GM23248 (cell line): ENCODE results near the gene MX2. TPM values are rescaled to one million over a fixed set of nuclear protein-coding genes. Genes with fewer than 3 reads are reported as not detected.
"Not testable (repeated sequence)": the region's sequence is repeated elsewhere in the genome, so short reads cannot be mapped to it uniquely, and the experiment has no call there.

ENCODE experiments used
- DNase-seq: peaks from one replicate; pipeline ENCODE4 v3.0.0-alpha.2; 2015
- H2AFZ ChIP-seq: fragments of 200-600 bp; sonication (generic); 2 replicates; pipeline ENCODE4 v1.6.1; 2016; ENCODE audit warnings: antibody characterized with exemption
- H3F3A ChIP-seq: fragments of 200-600 bp; sonication (generic); 2 replicates; pipeline ENCODE4 v1.6.1; 2016; ENCODE audit warnings: mild to moderate bottlenecking, antibody characterized with exemption, mixed run types; ENCODE audit not compliant: insufficient read depth
- H3K27ac ChIP-seq: fragments of 200-600 bp; sonication (generic); 2 replicates; pipeline ENCODE4 v1.5.1; 2016; ENCODE audit warnings: mild to moderate bottlenecking
- H3K27me3 ChIP-seq: fragments of 200-600 bp; sonication (generic); replicated peaks from 2 replicates; pipeline ENCODE4 v1.6.1; 2016; ENCODE audit warnings: mild to moderate bottlenecking; ENCODE audit not compliant: insufficient read depth
- H3K36me3 ChIP-seq: fragments of 200-600 bp; sonication (generic); 2 replicates; pipeline ENCODE4 v1.6.1; 2016; ENCODE audit warnings: low read depth, mild to moderate bottlenecking
- H3K4me1 ChIP-seq: fragments of 200-600 bp; sonication (generic); 2 replicates; pipeline ENCODE4 v1.6.1; 2016; ENCODE audit warnings: mild to moderate bottlenecking; ENCODE audit not compliant: insufficient read depth
- H3K4me2 ChIP-seq: fragments of 200-600 bp; sonication (generic); one replicate; pipeline ENCODE4 v1.6.1; 2016; ENCODE audit warnings: mild to moderate bottlenecking; ENCODE audit not compliant: unreplicated experiment
- H3K4me3 ChIP-seq: fragments of 200-600 bp; sonication (generic); 2 replicates; pipeline ENCODE4 v1.5.1; 2016; ENCODE audit warnings: mild to moderate bottlenecking
- H3K79me2 ChIP-seq: fragments of 200-600 bp; sonication (generic); 2 replicates; pipeline ENCODE4 v1.6.1; 2016; ENCODE audit warnings: mild to moderate bottlenecking; ENCODE audit not compliant: insufficient read depth
- H3K9ac ChIP-seq: fragments of 200-600 bp; sonication (generic); 2 replicates; pipeline ENCODE4 v1.6.1; 2016; ENCODE audit warnings: mild to moderate bottlenecking
- H3K9me2 ChIP-seq: fragments of 200-600 bp; sonication (generic); 2 replicates; pipeline ENCODE4 v1.6.1; 2016; ENCODE audit warnings: mixed run types, mild to moderate bottlenecking, moderate library complexity; ENCODE audit not compliant: insufficient read depth
- H3K9me3 ChIP-seq: fragments of 200-600 bp; sonication (generic); one replicate; pipeline ENCODE4 v1.6.1; 2017; ENCODE audit warnings: low read depth
- H4K20me1 ChIP-seq: fragments of 200-600 bp; sonication (generic); 2 replicates; pipeline ENCODE4 v1.6.0; 2016; ENCODE audit not compliant: insufficient read depth
- EZH2 ChIP-seq: fragments of 200-600 bp; sonication (generic); IDR thresholded peaks from 2 replicates; pipeline ENCODE4 v1.6.1; 2018; ENCODE audit warnings: antibody characterized with exemption, mild to moderate bottlenecking; ENCODE audit not compliant: insufficient read depth, poor library complexity, severe bottlenecking
- EZH2phosphoT487 ChIP-seq: fragments of 200-600 bp; sonication (generic); IDR thresholded peaks from 2 replicates; pipeline ENCODE4 v1.6.1; 2018; ENCODE audit warnings: antibody characterized with exemption, moderate library complexity, mild to moderate bottlenecking, low read depth; ENCODE audit not compliant: insufficient read depth
- WGBS, 2 experiments: methylation state at CpG; one replicate each; pipeline ENCODE4 v1.1.6; 2015 to 2017; ENCODE audit warnings: low lambda C conversion rate in 2 of 2, low coverage in 1 of 2; ENCODE audit errors: missing lambda C conversion rate in 2 of 2; 5-methylcytosine and 5-hydroxymethylcytosine counted together
- in situ Hi-C: fragments of 300-500 bp; cut with MboI; formaldehyde crosslinking; loops from 2 replicates; pipeline ENCODE4 v1.15.0; 2020
- polyA plus RNA-seq: library from polyadenylated mRNA; unstranded; fragments of >200 nt; fragmentation: Nextera tagmentation; extraction: Ambion mirVana; gene quantifications from 2 replicates; pipeline ENCODE4 v1.2.1, GENCODE V29; 2016
- total RNA-seq: library from RNA; depleted of rRNA; stranded (reverse); fragments of >200 nt; shearing (Covaris generic); gene quantifications from 2 replicates; pipeline ENCODE4 v1.2.3, GENCODE V29; 2014

Gene MX2
- total and polyA plus RNA-seq, 2 experiments from 2014 or later: 0.54 to 0.85 TPM

DNA sequence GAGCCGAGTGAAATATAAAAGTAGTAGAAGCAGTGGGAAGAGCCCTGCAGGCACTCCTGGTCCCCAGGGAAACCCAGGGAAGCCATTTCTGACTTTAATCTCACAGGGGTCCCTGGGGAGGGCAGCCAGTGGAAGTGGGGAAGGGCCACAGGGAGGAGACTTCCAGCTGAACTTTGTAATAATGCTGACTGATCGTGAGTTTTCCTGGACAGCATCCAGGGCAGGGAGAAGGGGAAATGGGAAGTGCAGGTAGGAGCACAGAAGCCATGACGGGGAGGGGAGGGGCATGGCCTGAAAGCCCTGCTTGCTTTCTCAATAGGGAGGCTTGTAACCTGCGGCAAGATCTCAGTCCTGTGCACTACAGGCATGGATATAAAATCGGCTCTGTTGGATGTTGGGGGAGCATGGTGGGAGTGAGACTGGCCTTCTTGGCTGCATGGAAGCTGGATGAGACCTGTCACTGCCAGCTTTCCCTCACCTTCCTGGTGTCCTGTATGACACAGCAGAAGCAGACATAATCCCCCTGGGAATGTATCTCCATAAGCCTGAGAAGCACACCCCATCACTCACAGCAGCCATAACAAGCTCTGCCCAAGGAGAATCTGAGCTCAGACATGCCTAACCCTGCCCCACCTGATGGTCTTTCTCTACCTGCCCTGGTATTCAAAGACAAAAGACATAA lies 49.1 kb downstream of the MX2 start:
- no peak for DNase-seq
- H3K79me2 ChIP-seq: no peaks in the 10 kb centered on the region
- TF ChIP-seq EZH2: no peak
- TF ChIP-seq EZH2phosphoT487: no peak
- H4K20me1 ChIP-seq: no peaks in the 10 kb centered on the region
- H3K4me2 ChIP-seq: no peak overlapping the region
- H3F3A ChIP-seq: no peaks in the 10 kb centered on the region
- no peaks in the 10 kb centered on the region for H3K9me2 ChIP-seq
- H3K4me3 ChIP-seq: no peak overlapping the region
- no peak overlapping the region for H3K27ac ChIP-seq
- no peak overlapping the region for H3K9ac ChIP-seq
- WGBS, 2 experiments: 37 to 40% methylated on average over 5 of the region's 5 CpGs
- in situ Hi-C loops: no loop called here
- H2AFZ ChIP-seq: no peak overlapping the region
- no peaks in the 10 kb centered on the region for H3K9me3 ChIP-seq
- no peaks in the 10 kb centered on the region for H3K4me1 ChIP-seq
- H3K36me3 ChIP-seq: no peaks in the 10 kb centered on the region
- H3K27me3 ChIP-seq: peaks cover 3% of the 10 kb centered on the region; the same call in 1 of the 2 replicates

DNA sequence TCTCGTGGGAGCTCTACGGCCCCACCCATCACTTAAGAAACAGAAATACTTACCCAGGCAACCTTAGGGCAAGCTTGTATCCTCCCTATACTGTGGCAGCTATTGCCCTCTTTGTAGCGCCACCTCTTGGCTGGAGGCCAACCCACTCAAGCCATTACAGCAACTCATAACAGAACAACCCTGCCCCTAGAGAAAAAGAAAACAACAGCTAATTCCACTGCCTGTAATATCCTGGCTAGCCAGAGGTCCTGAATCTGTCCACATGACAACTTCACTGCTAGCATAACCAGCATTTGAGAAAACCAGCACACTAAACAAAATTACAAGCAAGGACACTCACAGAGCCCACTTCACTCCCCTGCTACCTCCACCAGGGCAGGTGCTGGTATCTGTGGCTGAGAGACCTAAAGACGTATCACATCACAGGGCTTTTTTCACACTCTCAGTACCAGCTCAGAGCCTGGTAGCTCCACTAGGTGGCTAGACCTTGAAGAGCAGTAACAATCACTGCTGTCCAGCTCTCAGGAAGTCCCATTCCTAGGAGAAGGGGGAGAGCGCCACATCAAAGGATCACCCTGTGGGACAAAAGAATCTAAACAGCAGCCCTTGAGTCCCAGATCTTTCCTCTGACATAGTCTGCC lies 49.7 kb downstream of the MX2 start:
- Histone ChIP-seq H3K4me2 (no peak overlapping the region), H3K27ac (no peak overlapping the region), H2AFZ (no peak overlapping the region), H3K4me3 (no peak overlapping the region), H4K20me1 (no peaks in the 10 kb centered on the region), H3K9me3 (no peaks in the 10 kb centered on the region), H3K9me2 (no peaks in the 10 kb centered on the region), H3K9ac (no peak overlapping the region), H3F3A (no peaks in the 10 kb centered on the region), H3K36me3 (no peaks in the 10 kb centered on the region), H3K27me3 (peaks cover 3% of the 10 kb centered on the region; the same call in 1 of the 2 replicates), H3K4me1 (no peaks in the 10 kb centered on the region), H3K79me2 (no peaks in the 10 kb centered on the region)
- in situ Hi-C loops: no loop called here
- no peak for TF ChIP-seq EZH2phosphoT487
- DNase-seq: no peak
- 68 to 74% methylated on average over 5 of the region's 5 CpGs for WGBS, 2 experiments

DNA sequence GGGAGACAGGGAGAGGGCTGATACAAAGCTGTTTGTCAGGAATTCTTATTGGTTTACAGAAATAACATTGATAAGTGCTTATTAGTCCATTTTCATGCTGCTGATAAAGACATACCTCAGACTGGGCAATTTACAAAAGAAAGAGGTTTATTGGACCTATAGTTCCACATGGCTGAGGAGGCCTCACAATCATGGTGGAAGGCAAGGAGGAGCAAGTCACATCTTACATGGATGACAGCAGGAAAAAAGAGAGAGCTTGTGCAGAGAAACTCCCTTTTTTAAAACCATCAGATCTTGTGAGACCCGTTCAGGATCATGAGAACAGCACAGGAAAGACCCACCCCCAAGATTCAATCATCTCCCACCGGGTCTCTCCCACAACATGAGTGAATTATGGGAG lies 55.7 kb downstream of the MX2 start:
- H3K79me2 ChIP-seq, H3K9ac ChIP-seq, H3K4me3 ChIP-seq, DNase-seq, H4K20me1 ChIP-seq, H3K9me2 ChIP-seq, H3K4me1 ChIP-seq, H3K4me2 ChIP-seq, H3K27me3 ChIP-seq, H3K9me3 ChIP-seq, H3K27ac ChIP-seq, in situ Hi-C loops, H2AFZ ChIP-seq, H3K36me3 ChIP-seq: not testable (repeated sequence)
- WGBS, 2 experiments: 77 to 89% methylated on average over 2 of the region's 2 CpGs
- H3F3A ChIP-seq: peaks cover 11% of the 10 kb centered on the region; the same call in 1 of the 2 replicates

DNA sequence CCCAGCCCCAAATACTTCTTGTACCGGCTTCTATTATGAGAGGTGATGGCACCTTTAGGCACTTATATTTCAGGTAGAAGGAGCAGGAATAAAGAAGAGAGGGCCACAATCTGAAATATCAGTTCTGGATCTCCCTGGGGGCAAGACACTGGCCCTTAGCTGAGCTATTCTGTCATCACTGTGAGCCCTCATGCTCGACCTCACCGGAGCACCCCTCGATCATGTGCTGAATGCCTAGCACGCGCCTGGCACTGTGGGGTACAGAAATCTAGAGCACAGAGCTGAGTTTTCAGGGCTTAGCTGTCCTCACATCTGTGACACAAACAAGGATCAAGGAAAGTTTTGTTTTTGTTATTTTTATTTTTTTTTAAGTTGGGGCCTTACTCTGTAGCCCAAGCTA lies 56.6 kb downstream of the MX2 start:
- Histone ChIP-seq H2AFZ (no peak overlapping the region), H3K4me1 (0 out of 2 replicates have a peak, but pooled peaks cover 3% of the 10 kb centered on the region), H3K9me3 (no peaks in the 10 kb centered on the region), H3K9ac (no peak overlapping the region), H4K20me1 (no peaks in the 10 kb centered on the region), H3K4me3 (no peak overlapping the region), H3K27me3 (peaks cover 3% of the 10 kb centered on the region; the same call in 1 of the 2 replicates), H3K79me2 (no peaks in the 10 kb centered on the region), H3K36me3 (no peaks in the 10 kb centered on the region), H3K9me2 (no peaks in the 10 kb centered on the region), H3K27ac (no peak overlapping the region), H3F3A (peaks cover 11% of the 10 kb centered on the region; the same call in 1 of the 2 replicates), H3K4me2 (no peak overlapping the region)
- in situ Hi-C loops: no loop called here
- TF ChIP-seq EZH2: no peak
- TF ChIP-seq EZH2phosphoT487: no peak
- WGBS, 2 experiments: 77 to 86% methylated on average over 6 of the region's 6 CpGs
- no peak for DNase-seq
